Measurements from ENCODE around the gene KCTD1. TPM values are rescaled to one million over a fixed set of nuclear protein-coding genes. Genes with fewer than 3 reads are reported as not detected.

Gene KCTD1
- total RNA-seq, 1 donor from 2014 or later: 6.4 TPM

GRCh38 chr18:26562568-26562967 is 14.2 kb upstream of the KCTD1 start:
- intact Hi-C loops (cut with micrococcal nuclease): no loop called here
- no peak overlapping the region for H3K27ac Mint-ChIP-seq

DNA sequence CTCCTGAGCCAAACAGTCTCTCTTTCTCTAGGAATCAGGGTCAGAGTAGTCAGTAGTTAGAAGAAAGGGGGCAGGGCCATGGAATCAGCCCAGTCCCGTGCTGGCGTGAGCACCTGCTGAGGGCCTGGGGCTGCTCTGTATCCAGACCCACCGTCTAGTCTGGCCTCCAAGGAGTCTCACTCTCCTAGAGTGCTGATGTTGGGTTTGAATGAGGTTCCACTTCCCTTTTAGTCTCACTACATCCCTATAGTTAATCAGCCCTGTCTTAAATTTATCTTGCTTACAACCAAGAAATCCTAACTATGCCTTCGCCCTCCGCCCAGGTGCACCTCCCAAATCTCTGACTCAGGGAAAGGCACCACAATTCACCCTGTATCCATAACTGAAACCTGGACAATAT is 13.4 kb upstream of the KCTD1 start:
- intact Hi-C loops (cut with micrococcal nuclease): no loop called here
- Mint-ChIP-seq H3K36me3 (ENCODE audit: low read depth) (no peaks in the 10 kb centered on the region), H3K27me3 (ENCODE audit: low read depth) (peaks cover 19% of the 10 kb centered on the region), H3K27ac (no peak overlapping the region), H3K9me3 (no peaks in the 10 kb centered on the region), H3K4me3 (ENCODE audit: low read depth) (no peak overlapping the region), H3K4me1 (ENCODE audit: low read depth) (no peaks in the 10 kb centered on the region)
- no peak for DNase-seq (ENCODE audit: low spot score)

More at GRCh38 chr18:26562568-26562967, 14.2 kb upstream of the KCTD1 start:
- no peak for DNase-seq (ENCODE audit: low spot score)
- H3K4me3 Mint-ChIP-seq (ENCODE audit: low read depth): no peak overlapping the region
- H3K27me3 Mint-ChIP-seq (ENCODE audit: low read depth): peaks cover 20% of the 10 kb centered on the region
- no peaks in the 10 kb centered on the region for H3K9me3 Mint-ChIP-seq
- H3K4me1 Mint-ChIP-seq (ENCODE audit: low read depth): no peaks in the 10 kb centered on the region
- H3K36me3 Mint-ChIP-seq (ENCODE audit: low read depth): no peaks in the 10 kb centered on the region

DNA sequence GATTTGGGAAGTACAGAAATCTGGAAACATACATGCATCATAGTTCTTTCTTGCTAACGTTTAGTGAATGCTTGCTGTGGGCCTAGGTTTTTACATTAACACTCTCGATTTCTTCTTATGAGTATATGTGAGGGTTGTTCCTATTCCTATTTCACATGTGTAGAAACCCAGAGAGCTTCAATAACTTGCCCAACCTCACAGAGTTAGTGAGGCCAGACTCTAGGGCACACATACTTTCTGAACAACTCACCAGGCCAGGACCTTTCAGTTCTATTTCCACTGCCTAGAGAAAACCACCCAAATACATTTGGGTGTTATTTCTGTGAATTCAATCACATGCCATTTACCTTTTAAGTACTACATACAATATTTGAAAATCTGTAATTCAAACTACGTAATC is 8.2 kb upstream of the KCTD1 start:
- no peak overlapping the region for H3K27ac Mint-ChIP-seq
- no peak for DNase-seq (ENCODE audit: low spot score)
- no peaks in the 10 kb centered on the region for H3K4me1 Mint-ChIP-seq (ENCODE audit: low read depth)
- H3K27me3 Mint-ChIP-seq (ENCODE audit: low read depth): peaks cover 40% of the 10 kb centered on the region
- intact Hi-C loops (cut with micrococcal nuclease): no loop called here
- H3K36me3 Mint-ChIP-seq (ENCODE audit: low read depth): no peaks in the 10 kb centered on the region
- no peaks in the 10 kb centered on the region for H3K9me3 Mint-ChIP-seq
- no peak overlapping the region for H3K4me3 Mint-ChIP-seq (ENCODE audit: low read depth)

- intact Hi-C loops (cut with micrococcal nuclease): no loop called here
- Mint-ChIP-seq H3K9me3 (no peaks in the 10 kb centered on the region), H3K4me3 (ENCODE audit: low read depth) (no peak overlapping the region), H3K27me3 (ENCODE audit: low read depth) (peaks cover 44% of the 10 kb centered on the region), H3K4me1 (ENCODE audit: low read depth) (no peaks in the 10 kb centered on the region), H3K27ac (no peak overlapping the region), H3K36me3 (ENCODE audit: low read depth) (no peaks in the 10 kb centered on the region)
- no peak for DNase-seq (ENCODE audit: low spot score)
Measured at GRCh38 chr18:26555804-26556553, 7.6 kb upstream of the KCTD1 start.

- no peaks in the 10 kb centered on the region for H3K36me3 Mint-ChIP-seq (ENCODE audit: low read depth)
- peaks cover 54% of the 10 kb centered on the region for H3K27me3 Mint-ChIP-seq (ENCODE audit: low read depth)
- no peak for DNase-seq (ENCODE audit: low spot score)
- no peak overlapping the region for H3K27ac Mint-ChIP-seq
- no peaks in the 10 kb centered on the region for H3K4me1 Mint-ChIP-seq (ENCODE audit: low read depth)
- intact Hi-C loops (cut with micrococcal nuclease): no loop called here
- no peaks in the 10 kb centered on the region for H3K9me3 Mint-ChIP-seq
- H3K4me3 Mint-ChIP-seq (ENCODE audit: low read depth): no peak overlapping the region
Measured at GRCh38 chr18:26553943-26554342, 5.6 kb upstream of the KCTD1 start.

GRCh38 chr18:26551695-26552081 is 3.3 kb upstream of the KCTD1 start:
- no peak for DNase-seq (ENCODE audit: low spot score)
- peaks cover 5% of the 10 kb centered on the region for H3K36me3 Mint-ChIP-seq (ENCODE audit: low read depth)
- no peaks in the 10 kb centered on the region for H3K9me3 Mint-ChIP-seq
- H3K27me3 Mint-ChIP-seq (ENCODE audit: low read depth): peaks cover 50% of the 10 kb centered on the region
- H3K4me1 Mint-ChIP-seq (ENCODE audit: low read depth): peaks cover under 1% of the 10 kb centered on the region
- no peak overlapping the region for H3K4me3 Mint-ChIP-seq (ENCODE audit: low read depth)
- intact Hi-C loops (cut with micrococcal nuclease): no loop called here
- H3K27ac Mint-ChIP-seq: no peak overlapping the region

DNA sequence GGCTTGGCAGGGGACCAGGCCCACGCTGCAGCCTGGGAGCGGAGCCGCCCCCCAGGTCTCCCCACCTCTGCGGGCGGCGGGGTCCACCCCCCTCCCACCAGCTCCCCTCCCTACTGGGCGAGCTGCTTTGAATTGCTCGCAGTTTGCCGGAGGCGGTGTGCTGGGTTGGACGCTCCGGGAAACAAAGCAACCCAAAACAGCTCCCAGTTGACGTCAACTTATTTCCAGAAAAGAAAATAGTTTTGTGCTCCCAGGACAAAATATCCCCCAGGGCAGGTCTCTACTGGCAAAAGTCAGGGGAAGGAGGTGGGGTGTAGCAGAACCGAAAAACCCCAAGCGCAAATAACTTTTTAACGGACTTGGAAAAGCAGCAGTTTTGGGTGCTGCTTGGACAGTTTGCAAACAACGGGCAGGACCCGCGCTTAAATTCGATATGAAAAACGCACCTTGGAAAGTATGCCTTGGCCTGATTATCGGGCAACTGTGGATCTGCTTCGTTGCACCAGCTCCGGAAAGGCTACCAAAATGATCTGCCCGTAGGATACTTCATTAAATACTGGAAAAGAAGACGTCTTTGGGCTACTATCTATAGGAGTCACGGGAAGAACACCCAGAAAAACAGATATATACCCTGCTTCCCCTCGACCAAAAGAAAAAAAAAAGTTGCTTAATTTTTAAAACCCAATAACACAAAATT is 2.8 kb upstream of the KCTD1 start:
- no peak overlapping the region for H3K27ac Mint-ChIP-seq
- no peak overlapping the region for H3K4me3 Mint-ChIP-seq (ENCODE audit: low read depth)
- peaks cover 11% of the 10 kb centered on the region for H3K36me3 Mint-ChIP-seq (ENCODE audit: low read depth)
- no peaks in the 10 kb centered on the region for H3K9me3 Mint-ChIP-seq
- intact Hi-C loops (cut with micrococcal nuclease): no loop called here
- peaks cover 48% of the 10 kb centered on the region for H3K27me3 Mint-ChIP-seq (ENCODE audit: low read depth)
- peaks cover 3% of the 10 kb centered on the region for H3K4me1 Mint-ChIP-seq (ENCODE audit: low read depth)
- no peak for DNase-seq (ENCODE audit: low spot score)

DNA sequence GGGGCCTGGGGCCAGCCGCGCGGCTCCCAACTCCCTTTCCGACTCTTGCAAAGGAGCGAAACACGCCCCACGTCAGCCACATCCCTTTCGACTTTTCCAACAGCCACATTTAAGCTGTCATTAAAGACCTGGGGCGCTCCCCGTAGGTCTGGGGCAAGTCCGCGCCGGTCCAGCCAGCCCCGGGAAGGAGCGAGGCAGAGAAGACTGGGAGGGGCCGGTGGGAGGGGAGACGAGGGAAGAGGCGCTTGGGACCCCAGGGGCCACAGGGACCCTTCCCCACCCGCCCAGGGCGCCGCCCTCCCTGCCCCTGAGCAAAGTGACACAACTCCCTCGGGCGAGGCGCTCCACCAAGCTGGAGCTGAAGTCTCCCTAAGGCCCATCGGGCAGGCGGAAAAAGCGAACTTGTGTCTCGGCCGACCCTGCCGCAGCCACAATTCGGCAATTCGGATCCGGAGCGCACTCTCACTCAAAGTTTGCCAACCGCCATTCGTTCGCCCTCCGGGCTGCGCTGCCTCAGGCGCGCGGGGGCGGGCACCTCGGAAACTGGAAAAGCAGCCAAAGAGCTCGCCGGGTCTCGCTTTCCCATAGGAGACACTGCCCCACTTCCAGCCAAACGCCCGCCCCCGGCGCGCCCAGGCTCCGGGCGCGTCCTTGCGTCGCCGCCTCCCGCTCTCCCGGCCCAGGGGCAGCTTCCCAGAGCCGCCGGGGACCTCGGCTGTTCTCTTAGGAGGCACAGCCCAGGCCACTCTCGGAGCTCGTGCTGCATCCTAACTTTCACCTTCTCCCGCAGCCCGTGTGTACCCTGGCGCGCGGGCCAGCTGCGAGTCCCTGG is 1.1 kb upstream of the KCTD1 start:
- H3K4me3 Mint-ChIP-seq (ENCODE audit: low read depth): peak overlapping the region; percentile 69
- peaks cover 12% of the 10 kb centered on the region for H3K4me1 Mint-ChIP-seq (ENCODE audit: low read depth)
- peaks cover 42% of the 10 kb centered on the region for H3K27me3 Mint-ChIP-seq (ENCODE audit: low read depth)
- H3K36me3 Mint-ChIP-seq (ENCODE audit: low read depth): peaks cover 14% of the 10 kb centered on the region
- DNase-seq (ENCODE audit: low spot score): no peak
- no peak overlapping the region for H3K27ac Mint-ChIP-seq
- intact Hi-C loops (cut with micrococcal nuclease): loop anchor here (1.0 to 10.0 kb wide), 4 partner anchors 92 to 1195 kb away; partner anchors contain the start of genes SS18 and ZNF521
- no peaks in the 10 kb centered on the region for H3K9me3 Mint-ChIP-seq

DNA sequence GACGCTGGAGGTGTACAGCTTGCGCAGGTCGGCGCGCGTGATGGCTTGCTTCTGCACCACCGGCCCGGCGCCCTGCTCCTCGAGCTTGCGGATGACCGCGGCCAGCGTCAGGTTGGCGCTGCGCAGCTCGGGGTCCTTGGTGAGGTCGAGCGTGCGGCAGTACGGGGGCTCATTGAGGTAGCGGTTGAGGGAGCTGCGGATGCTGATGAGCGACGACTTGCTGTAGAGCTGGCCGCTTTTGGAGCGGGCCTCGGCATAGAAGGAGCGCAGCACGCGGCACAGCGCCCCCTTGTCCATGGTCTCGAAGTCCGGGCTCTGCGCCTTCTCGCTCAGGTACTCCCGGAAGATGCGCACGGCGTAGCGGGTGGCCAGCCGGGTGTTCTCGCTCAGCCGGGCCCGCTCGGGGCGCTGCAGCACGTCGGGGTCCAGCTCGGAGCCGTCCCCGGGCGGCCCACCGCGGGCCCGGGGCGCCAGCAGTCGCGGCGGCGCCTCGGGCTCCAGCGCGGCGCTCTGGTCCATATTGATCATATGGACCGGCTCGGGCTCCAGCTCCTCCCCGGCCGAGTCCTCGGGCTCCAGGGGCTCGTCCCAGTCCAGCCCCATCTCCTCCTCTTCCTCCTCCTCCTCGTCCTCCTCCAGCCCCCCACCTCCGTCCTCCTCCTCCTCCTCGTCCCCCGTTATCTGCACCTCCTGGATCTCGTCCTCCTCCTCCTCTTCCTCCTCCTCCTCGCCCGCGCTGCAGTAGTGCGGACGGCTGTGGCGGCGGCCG is 523 bp downstream of the KCTD1 start:
- intact Hi-C loops (cut with micrococcal nuclease): loop anchor here (5.0 to 10.0 kb wide), 3 partner anchors 91 to 1193 kb away; partner anchors contain the start of genes SS18 and ZNF521
- peak; percentile 58 for DNase-seq (ENCODE audit: low spot score)
- Mint-ChIP-seq H3K27ac (peak overlapping the region; percentile 76), H3K4me3 (ENCODE audit: low read depth) (peak overlapping the region; percentile 88), H3K4me1 (ENCODE audit: low read depth) (peaks cover 18% of the 10 kb centered on the region), H3K27me3 (ENCODE audit: low read depth) (peaks cover 26% of the 10 kb centered on the region), H3K9me3 (no peaks in the 10 kb centered on the region), H3K36me3 (ENCODE audit: low read depth) (peaks cover 14% of the 10 kb centered on the region)

DNA sequence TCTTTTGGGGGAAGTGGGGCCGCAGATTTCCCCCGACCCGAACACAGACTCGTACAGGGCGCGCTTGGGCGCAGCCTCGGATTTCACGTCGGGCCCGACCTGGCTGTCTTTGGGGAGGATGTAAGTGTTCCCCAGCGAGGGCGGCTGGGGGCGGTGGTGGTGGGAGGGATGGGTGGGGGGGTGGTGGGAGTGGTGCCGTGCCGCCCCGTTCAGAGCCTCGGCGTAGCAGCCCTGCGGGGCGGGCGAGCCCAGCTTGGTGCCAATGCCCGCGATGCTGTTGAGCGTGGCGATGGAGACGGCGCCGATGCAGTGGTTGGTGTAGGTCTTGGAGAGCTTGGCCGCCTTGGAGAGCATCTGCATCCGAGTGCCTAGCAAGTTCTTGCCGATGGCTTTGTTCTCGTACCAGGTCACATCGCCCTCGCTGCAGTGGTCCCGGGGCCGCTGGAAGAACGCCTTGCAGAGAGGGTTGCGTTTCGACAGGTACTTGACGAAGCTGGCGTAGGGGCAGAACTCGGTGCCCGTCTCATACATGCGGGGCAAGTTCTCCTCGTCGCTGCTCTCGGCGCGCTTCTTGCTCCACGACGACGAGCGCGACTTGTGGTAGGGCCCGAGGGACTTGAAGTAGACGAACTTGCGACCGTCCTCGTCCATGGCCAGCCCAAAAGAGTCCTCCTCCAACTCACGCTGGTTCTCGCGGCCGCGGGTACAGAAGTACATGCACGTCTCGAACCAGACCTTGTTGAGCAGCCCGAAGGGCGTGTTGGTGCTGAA is 1.3 kb downstream of the KCTD1 start:
- H3K4me3 Mint-ChIP-seq (ENCODE audit: low read depth): peak overlapping the region; percentile 88
- intact Hi-C loops (cut with micrococcal nuclease): loop anchor here (5.0 to 10.0 kb wide), 3 partner anchors 90 to 1192 kb away; partner anchors contain the start of genes SS18 and ZNF521
- no peak overlapping the region for H3K27ac Mint-ChIP-seq
- H3K27me3 Mint-ChIP-seq (ENCODE audit: low read depth): peaks cover 20% of the 10 kb centered on the region
- no peaks in the 10 kb centered on the region for H3K9me3 Mint-ChIP-seq
- H3K4me1 Mint-ChIP-seq (ENCODE audit: low read depth): peaks cover 18% of the 10 kb centered on the region
- peaks cover 14% of the 10 kb centered on the region for H3K36me3 Mint-ChIP-seq (ENCODE audit: low read depth)
- no peak for DNase-seq (ENCODE audit: low spot score)

DNA sequence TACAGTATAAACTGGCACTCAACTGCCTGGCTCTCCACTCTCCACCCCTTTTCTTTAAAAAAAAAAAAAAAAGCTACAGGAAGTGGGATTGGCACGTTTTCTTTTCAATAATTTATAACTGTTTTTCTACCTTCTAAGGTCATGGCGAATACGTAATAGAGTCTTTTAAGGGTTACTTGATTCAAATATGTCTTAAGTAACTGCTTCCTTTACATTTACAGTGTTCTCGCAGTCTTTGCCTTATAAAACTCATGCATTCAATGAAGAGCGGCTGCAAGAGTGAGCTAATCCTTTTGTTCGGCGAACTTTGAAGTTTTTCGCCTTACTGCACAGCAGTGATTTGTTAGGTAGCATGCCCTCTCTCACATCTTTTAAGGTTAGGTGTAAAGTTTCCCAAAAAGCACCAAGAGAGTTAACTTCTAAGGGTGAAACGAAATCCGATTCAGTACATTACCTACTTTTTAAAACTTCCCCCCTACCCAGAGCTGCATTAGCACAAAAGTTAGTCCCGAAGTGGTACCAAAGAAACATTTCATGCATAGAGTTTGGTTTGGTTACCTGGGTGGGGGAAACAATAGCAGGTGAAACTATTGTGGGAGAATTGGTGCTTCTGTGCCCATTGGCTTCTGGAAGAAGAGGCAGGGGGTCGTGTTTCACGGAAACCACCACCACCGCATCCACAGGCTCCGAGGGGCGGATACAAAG is 2.0 kb downstream of the KCTD1 start:
- Mint-ChIP-seq H3K27ac (no peak overlapping the region), H3K27me3 (ENCODE audit: low read depth) (peaks cover 13% of the 10 kb centered on the region), H3K4me3 (ENCODE audit: low read depth) (peak overlapping the region; percentile 47), H3K4me1 (ENCODE audit: low read depth) (peaks cover 20% of the 10 kb centered on the region), H3K36me3 (ENCODE audit: low read depth) (peaks cover 14% of the 10 kb centered on the region), H3K9me3 (no peaks in the 10 kb centered on the region)
- no peak for DNase-seq (ENCODE audit: low spot score)
- intact Hi-C loops (cut with micrococcal nuclease): loop anchor here (5.0 to 10.0 kb wide), 3 partner anchors 89 to 1192 kb away; partner anchors contain the start of genes SS18 and ZNF521
